ENCODE measurements around the gene STPG3. TPM values are rescaled to one million over a fixed set of nuclear protein-coding genes. Genes with fewer than 3 reads are reported as not detected.

STPG3 gene
- polyA plus RNA-seq, 1 donor: 3.4 TPM

DNA sequence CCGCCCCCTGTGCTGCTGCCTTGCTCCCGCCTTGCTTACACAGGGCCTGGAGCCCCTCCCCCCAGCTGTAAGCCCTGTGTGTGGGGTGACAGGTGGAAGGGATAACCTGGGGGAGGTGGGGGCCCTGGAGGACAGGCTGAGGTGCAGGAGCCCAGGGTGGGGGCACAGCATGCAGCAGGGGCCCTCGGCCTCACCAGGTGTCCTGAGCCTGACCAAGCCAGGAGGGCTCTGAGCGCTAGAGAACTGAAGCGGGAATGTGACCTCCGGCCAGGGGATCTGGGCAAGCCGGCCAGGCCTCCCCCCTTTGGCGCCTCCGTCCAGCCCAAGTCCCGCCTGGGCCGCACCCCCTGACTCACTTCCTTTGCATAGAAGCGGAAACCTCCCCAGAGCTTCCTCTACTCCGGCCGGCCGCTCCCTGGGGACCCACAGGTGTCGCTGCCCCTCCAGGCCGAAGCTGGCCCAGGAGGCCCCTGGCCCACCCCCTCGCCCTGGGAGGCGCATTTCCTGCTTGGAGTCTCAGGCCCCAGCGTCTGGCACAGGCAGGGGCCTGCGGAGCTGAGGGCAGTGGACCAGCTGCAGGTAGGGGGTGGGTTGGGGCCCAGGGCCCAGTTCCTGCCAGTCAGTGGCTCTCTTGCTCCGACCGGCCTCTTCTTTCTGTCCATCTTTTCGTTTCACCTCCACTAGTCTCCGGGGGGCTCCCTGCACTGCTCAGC lies 26.4 kb downstream of the STPG3 start, which contains the start of gene TOR4A:
Gene TOR4A (plus strand): TSS at position 398 of the 713 bp plus-strand sequence. CDS start 964 bp downstream, outside the sequence.
- no CpG with 5 or more reads among the region's 25 CpGs for WGBS (ENCODE audit: insufficient coverage, low lambda C conversion rate)
- Histone ChIP-seq H3K27me3 (ENCODE audit: control insufficient read depth, insufficient read depth, low read length) (peaks cover 20% of the 10 kb centered on the region), H3K27ac (ENCODE audit: low read length) (peak within 1 kb of the TSS; percentile 71), H3K9me3 (ENCODE audit: control insufficient read depth, low read depth, low read length) (peaks cover 22% of the 10 kb centered on the region), H3K36me3 (ENCODE audit: control insufficient read depth, insufficient read depth, low read length) (peaks cover 20% of the 10 kb centered on the region), H3K4me1 (ENCODE audit: control insufficient read depth, insufficient read depth, low read length) (peaks cover 35% of the 10 kb centered on the region), H3K4me3 (ENCODE audit: low read length) (peak within 1 kb of the TSS; percentile 71)
- DNase-seq: peak; percentile 81 to 92

DNA sequence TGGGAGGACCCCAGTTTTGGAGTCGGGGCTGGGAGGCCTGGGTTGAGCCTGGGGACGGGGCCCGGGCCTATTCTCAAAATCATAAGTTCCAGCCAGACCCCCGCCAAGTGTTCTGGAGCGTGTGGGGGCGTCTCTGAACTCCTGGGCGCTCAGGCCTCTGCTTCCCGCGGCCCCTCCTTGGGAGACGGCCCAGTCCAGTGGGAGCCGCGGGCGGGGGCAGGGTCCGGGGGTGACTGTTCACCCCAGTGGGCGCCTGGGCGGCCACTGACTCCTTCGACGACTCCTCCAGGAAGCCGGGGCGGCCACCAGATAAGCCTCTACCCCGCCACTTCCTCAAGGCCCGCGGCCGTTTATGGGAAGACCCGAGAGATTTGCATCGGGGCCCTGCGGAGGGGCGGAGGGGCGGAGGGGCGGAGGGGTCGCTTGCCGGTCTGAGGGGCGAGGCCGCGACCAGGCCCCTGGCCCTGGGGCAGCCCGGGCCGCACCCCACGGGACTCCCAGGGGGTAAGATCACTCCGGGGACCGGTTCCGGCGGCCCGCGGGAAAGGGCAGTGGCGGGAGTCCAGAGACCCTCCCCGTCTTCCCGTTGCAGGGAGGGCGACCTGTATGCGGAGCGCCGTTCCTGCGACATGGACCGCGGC lies 27.1 kb downstream of the STPG3 start:
- H3K9me3 ChIP-seq (ENCODE audit: control insufficient read depth, low read depth, low read length): peaks cover 17% of the 10 kb centered on the region
- peak in 1 of 2 donors; percentile 53 for DNase-seq
- WGBS (ENCODE audit: insufficient coverage, low lambda C conversion rate): no CpG with 5 or more reads among the region's 54 CpGs
- H3K27ac ChIP-seq (ENCODE audit: low read length): peak overlapping the region; percentile 71
- peaks cover 20% of the 10 kb centered on the region for H3K27me3 ChIP-seq (ENCODE audit: control insufficient read depth, insufficient read depth, low read length)
- peak overlapping the region; percentile 71 for H3K4me3 ChIP-seq (ENCODE audit: low read length)
- H3K4me1 ChIP-seq (ENCODE audit: control insufficient read depth, insufficient read depth, low read length): peaks cover 35% of the 10 kb centered on the region
- H3K36me3 ChIP-seq (ENCODE audit: control insufficient read depth, insufficient read depth, low read length): peaks cover 14% of the 10 kb centered on the region

DNA sequence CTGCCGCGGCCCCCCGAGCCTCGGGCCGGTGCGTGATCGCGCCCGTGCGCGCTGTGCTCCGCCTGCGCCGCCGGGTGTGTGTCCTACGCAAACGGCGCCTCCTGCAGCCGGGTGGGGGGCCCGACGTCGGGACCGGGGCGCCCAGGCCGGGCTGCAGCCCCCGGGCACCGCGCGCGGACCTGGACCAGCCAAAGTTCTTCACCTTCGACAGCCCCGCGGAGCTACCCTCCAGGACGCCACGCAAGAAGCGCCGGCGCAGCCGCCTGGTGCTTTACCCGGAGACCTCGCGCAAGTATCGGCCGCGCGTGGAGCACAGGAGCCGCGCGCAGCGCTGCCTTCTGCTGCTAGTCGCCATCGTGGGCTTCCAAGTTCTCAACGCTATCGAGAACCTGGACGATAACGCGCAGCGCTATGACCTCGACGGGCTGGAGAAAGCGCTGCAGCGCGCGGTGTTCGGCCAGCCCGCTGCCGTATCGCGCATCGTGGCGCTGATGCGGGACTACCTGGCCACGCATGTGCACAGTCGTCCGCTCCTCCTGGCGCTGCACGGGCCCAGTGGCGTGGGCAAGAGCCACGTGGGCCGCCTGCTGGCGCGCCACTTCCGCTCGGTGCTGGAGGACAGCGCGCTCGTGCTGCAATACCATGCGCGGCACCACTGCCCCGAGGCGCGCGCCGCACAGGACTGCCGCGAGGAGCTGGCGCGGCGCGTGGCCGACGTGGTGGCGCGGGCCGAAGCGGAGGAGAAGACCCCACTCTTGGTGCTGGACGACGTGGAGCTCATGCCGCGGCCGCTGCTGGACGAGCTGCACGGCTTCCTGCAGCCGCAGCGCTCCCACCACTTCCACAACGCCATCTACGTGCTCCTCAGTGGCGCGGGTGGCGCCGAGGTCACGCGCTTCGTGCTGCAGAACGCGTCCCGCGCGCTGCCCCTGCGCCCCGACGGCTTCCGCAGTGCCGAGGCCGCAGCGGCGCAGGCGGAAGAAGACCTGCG lies 27.9 kb downstream of the STPG3 start:
- WGBS (ENCODE audit: insufficient coverage, low lambda C conversion rate): no CpG with 5 or more reads among the region's 139 CpGs
- Histone ChIP-seq H3K27ac (ENCODE audit: low read length) (no peak overlapping the region), H3K4me1 (ENCODE audit: control insufficient read depth, insufficient read depth, low read length) (peaks cover 35% of the 10 kb centered on the region), H3K4me3 (ENCODE audit: low read length) (peak overlapping the region; percentile 71), H3K36me3 (ENCODE audit: control insufficient read depth, insufficient read depth, low read length) (peaks cover 9% of the 10 kb centered on the region), H3K27me3 (ENCODE audit: control insufficient read depth, insufficient read depth, low read length) (peaks cover 20% of the 10 kb centered on the region), H3K9me3 (ENCODE audit: control insufficient read depth, low read depth, low read length) (peaks cover 17% of the 10 kb centered on the region)
- no peak for DNase-seq

DNA sequence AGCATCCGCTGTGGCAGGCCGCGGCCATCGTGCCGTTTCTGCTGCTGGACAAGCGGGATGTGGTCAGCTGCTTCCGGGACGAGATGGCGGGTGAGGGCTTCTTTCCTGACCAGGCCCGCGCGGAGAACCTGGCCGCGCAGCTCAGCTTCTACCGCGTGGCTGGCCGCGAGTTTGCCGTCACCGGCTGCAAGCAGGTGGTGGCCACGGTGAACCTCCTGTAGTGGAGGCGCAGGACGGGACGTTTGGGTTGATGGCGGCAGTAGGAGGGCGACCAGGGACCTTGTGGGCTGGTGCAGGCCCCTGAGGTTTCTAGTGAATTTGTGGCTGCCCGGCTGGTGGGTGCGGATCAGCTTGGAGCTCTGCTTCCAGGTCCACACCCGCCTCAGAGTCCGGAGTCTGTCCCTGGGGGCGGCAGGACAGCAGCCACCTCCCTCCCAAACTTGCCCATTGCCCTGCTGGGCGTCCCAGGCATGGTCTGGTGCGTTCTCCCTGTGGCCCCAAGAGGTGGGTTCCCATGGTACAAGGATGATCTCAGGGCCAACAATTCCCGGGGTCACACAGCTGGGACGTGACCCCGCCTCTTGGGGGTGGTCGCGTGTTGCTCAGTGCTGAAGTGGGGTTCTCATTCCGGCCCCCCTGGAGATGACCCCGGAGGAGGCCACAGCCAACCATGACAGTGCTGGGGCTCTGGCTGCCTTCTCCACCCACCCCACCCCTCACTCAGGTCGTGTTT lies 28.8 kb downstream of the STPG3 start:
- Histone ChIP-seq H3K9me3 (ENCODE audit: control insufficient read depth, low read depth, low read length) (peaks cover 21% of the 10 kb centered on the region), H3K36me3 (ENCODE audit: control insufficient read depth, insufficient read depth, low read length) (peaks cover 5% of the 10 kb centered on the region), H3K4me3 (ENCODE audit: low read length) (no peak overlapping the region), H3K27ac (ENCODE audit: low read length) (no peak overlapping the region), H3K27me3 (ENCODE audit: control insufficient read depth, insufficient read depth, low read length) (peaks cover 20% of the 10 kb centered on the region), H3K4me1 (ENCODE audit: control insufficient read depth, insufficient read depth, low read length) (peaks cover 30% of the 10 kb centered on the region)
- no CpG with 5 or more reads among the region's 41 CpGs for WGBS (ENCODE audit: insufficient coverage, low lambda C conversion rate)
- DNase-seq: no peak

DNA sequence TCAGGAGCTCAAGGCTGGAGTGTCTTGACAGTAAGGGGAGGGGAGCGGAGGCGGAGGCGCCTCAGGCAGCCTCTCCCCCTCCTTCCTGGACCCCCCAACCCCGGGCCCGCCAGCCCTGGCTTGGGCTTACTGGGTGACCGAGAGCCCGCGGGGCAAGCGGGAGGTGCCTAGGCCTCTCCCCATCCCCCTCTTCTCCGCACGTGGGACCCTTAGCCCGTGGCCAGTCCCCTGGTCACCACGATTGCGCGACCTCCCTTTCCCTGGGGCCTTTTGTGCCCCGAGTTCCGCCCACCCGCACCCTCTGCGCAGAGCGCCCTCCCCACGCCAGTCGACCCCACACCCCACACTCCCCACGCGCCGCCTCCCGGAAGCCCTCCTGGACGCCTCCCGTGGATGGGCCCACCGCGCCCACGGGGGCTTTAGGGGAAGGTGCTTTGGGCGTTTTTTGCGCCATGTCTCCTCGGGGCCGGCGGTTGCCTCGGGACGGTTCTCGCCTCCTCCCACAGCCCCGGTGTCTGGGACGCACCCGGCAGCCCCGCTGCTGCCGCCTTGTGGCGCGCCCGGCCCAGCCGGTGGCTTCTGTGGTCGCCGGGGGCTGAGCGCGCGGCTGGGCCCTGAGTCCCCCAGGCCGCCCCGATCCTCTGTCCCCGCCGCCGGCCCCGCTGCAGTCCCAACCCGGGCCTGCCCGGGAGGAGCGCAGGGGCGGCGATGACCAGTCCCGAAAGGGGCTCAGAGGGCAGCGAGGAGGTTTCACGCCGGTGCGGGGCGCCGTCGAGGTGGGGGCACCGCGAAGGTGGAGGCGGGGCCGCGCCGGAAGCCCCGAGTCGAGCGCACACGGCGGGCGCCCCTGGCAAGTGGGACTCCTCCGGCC lies 29.6 kb downstream of the STPG3 start:
- no peak for DNase-seq
- WGBS (ENCODE audit: insufficient coverage, low lambda C conversion rate): no CpG with 5 or more reads among the region's 85 CpGs
- Histone ChIP-seq H3K9me3 (ENCODE audit: control insufficient read depth, low read depth, low read length) (peaks cover 25% of the 10 kb centered on the region), H3K27me3 (ENCODE audit: control insufficient read depth, insufficient read depth, low read length) (peaks cover 20% of the 10 kb centered on the region), H3K27ac (ENCODE audit: low read length) (no peak overlapping the region), H3K36me3 (ENCODE audit: control insufficient read depth, insufficient read depth, low read length) (peaks cover 5% of the 10 kb centered on the region), H3K4me3 (ENCODE audit: low read length) (peak overlapping the region; percentile 16), H3K4me1 (ENCODE audit: control insufficient read depth, insufficient read depth, low read length) (peaks cover 29% of the 10 kb centered on the region)

DNA sequence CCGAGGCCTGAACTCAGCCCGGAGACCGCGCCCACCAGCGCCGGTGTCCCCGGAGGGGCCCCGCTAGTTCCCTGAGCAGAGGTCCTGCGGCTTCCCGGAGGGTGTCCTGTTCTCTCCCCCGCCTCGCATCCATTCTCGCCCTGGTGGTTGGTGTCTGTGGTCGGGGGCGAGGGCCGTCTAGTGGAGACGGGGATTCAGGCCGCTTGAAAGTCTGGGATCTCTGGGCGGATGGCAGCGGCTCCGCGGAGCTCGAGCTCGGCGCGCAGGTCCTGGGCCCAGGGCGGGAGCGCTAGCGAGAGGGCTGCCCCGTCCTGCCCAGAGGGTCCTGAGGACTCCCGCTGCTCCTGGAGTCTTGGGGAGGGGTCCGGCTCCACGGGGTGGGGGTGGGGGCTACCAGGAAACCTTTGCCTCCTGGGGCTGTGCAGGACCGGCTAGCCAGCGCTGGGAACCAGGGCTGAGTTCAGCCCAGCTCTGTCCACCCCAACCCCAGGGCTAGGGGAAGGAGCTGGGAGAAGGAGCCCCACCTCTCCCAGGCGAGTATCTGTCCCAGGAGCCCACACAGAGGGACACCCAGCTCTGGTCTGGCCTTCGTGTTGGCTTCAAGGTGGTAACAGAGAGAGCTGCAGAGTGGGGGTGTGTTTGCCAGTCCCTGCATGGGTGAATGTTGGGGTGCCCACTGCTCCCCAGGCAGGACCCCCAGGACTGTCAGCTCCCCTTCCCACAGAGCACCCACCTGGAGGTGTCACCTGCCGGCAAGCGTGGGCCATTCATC lies 30.4 kb downstream of the STPG3 start:
- Histone ChIP-seq H3K4me3 (ENCODE audit: low read length) (no peak overlapping the region), H3K27me3 (ENCODE audit: control insufficient read depth, insufficient read depth, low read length) (peaks cover 20% of the 10 kb centered on the region), H3K4me1 (ENCODE audit: control insufficient read depth, insufficient read depth, low read length) (peaks cover 20% of the 10 kb centered on the region), H3K27ac (ENCODE audit: low read length) (no peak overlapping the region), H3K9me3 (ENCODE audit: control insufficient read depth, low read depth, low read length) (peaks cover 24% of the 10 kb centered on the region), H3K36me3 (ENCODE audit: control insufficient read depth, insufficient read depth, low read length) (peaks cover 5% of the 10 kb centered on the region)
- no CpG with 5 or more reads among the region's 39 CpGs for WGBS (ENCODE audit: insufficient coverage, low lambda C conversion rate)
- no peak for DNase-seq

DNA sequence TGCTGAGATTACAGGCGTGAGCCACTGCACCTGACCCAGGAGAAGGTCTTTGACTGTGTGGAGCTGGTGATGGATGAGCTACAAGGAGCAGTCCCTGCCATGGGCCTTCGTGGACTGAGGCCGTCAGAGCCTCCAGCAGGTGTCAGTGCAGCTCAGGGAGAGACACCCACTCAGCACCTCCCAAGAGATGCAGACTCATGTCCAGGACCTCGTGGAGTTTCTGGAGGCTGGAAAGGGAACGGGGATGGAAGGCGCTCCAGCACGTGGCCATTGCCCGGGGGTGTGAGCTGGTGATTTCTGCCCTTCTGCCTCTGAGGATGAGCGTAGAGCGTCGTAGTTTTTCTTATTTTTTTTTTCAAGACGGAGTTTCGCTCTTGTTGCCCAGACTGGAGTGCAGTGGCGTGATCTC lies 35.9 kb downstream of the STPG3 start:
- Histone ChIP-seq H3K4me1 (ENCODE audit: control insufficient read depth, insufficient read depth, low read length) (no peaks in the 10 kb centered on the region), H3K36me3 (ENCODE audit: control insufficient read depth, insufficient read depth, low read length) (no peaks in the 10 kb centered on the region), H3K27me3 (ENCODE audit: control insufficient read depth, insufficient read depth, low read length) (no peaks in the 10 kb centered on the region), H3K9me3 (ENCODE audit: control insufficient read depth, low read depth, low read length) (peaks cover 8% of the 10 kb centered on the region), H3K27ac (ENCODE audit: low read length) (no peak overlapping the region), H3K4me3 (ENCODE audit: low read length) (no peak overlapping the region)
- WGBS (ENCODE audit: insufficient coverage, low lambda C conversion rate): 100% methylated on average over 3 of the region's 14 CpGs
- DNase-seq: peak; percentile 74 to 80

DNA sequence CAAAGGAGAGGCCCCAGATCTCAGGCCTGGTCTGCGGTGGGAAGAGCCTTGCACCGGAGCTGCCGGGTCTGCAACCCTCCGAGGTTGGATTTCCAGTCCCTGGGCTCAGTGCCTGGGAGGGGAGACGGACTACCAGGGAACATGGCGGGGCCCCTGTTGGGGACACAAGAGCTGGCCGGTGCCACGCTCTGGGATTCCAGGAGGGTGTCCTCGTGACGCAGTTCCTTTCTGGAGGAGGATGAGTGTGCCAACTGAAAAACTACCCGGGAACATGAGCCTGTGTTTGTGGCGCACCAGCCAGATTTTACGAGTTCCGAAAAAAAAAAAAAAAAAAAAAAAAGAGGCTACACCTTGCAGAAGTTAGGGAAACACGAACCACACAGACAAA lies 42.0 kb downstream of the STPG3 start:
- Histone ChIP-seq H3K9me3 (ENCODE audit: control insufficient read depth, low read depth, low read length) (peaks cover 10% of the 10 kb centered on the region), H3K4me3 (ENCODE audit: low read length) (no peak overlapping the region), H3K4me1 (ENCODE audit: control insufficient read depth, insufficient read depth, low read length) (peaks cover 38% of the 10 kb centered on the region), H3K36me3 (ENCODE audit: control insufficient read depth, insufficient read depth, low read length) (peaks cover 2% of the 10 kb centered on the region), H3K27ac (ENCODE audit: low read length) (peak overlapping the region; percentile 96), H3K27me3 (ENCODE audit: control insufficient read depth, insufficient read depth, low read length) (peaks cover 15% of the 10 kb centered on the region)
- no CpG with 5 or more reads among the region's 15 CpGs for WGBS (ENCODE audit: insufficient coverage, low lambda C conversion rate)
- no peak for DNase-seq
